Measurements from ENCODE around the gene MRTFA.

The MRTFA gene

DNA sequence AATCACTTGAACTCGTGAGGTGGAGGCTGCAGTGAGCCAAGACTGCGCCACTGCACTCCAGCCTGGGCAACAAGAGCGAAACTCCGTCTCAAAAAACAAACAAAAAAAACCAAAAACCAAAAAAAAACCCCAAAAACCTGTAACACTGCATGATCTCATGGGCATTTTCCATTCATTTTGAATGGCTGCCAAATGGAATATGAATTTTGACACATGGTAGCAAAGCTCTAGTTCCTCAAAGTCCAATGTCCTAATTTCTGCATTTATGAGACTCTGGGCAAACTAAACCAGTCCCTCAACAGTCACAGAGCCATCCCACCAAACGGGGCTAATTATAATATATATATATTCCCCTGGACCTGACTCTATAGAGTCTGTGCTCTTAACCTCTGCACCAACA lies 204.4 kb downstream of the MRTFA start:
- DNase-seq: no peak
- Histone ChIP-seq H3K27ac (no peak overlapping the region), H3K27me3 (replicated peaks) (no peaks in the 10 kb centered on the region), H3K36me3 (replicated peaks) (peaks cover 33% of the 10 kb centered on the region), H3K4me3 (ENCODE audit: low read depth, low read length) (no peak overlapping the region)
- TF ChIP-seq, protein P1, sequence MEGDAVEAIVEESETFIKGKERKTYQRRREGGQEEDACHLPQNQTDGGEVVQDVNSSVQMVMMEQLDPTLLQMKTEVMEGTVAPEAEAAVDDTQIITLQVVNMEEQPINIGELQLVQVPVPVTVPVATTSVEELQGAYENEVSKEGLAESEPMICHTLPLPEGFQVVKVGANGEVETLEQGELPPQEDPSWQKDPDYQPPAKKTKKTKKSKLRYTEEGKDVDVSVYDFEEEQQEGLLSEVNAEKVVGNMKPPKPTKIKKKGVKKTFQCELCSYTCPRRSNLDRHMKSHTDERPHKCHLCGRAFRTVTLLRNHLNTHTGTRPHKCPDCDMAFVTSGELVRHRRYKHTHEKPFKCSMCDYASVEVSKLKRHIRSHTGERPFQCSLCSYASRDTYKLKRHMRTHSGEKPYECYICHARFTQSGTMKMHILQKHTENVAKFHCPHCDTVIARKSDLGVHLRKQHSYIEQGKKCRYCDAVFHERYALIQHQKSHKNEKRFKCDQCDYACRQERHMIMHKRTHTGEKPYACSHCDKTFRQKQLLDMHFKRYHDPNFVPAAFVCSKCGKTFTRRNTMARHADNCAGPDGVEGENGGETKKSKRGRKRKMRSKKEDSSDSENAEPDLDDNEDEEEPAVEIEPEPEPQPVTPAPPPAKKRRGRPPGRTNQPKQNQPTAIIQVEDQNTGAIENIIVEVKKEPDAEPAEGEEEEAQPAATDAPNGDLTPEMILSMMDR (IDR thresholded peaks at IDR 0.05; ENCODE audit: low read depth, low read length, missing control alignments): no peak
- in situ Hi-C loops (cut with HindIII; ENCODE audit: low pct_ligation_motif_present, low sequenced_read_pairs): no loop called here

DNA sequence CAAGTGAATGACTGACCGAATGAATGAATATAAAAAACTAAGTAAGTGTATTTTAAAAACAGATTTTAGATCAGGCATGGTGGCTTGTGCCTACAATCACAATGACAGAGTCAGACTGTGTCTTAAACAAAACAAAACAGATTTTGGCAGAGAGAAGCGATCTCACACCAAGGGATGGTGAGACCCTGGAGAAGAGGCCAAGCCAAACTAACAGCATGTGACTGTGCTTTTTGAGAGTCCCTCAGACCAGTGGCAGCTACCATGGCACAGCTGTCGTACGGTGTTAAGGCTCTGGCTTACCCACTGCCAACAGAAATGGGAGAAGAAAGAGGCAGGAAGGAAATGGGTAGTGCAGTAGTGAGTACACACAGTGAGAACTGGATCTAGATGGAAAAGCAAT lies 205.5 kb downstream of the MRTFA start:
- Histone ChIP-seq H3K36me3 (replicated peaks) (peaks cover 45% of the 10 kb centered on the region), H3K27me3 (replicated peaks) (no peaks in the 10 kb centered on the region), H3K4me3 (ENCODE audit: low read depth, low read length) (no peak overlapping the region), H3K27ac (no peak overlapping the region)
- DNase-seq: no peak
- TF ChIP-seq, protein P1 (IDR thresholded peaks at IDR 0.05; ENCODE audit: low read depth, low read length, missing control alignments): no peak
- in situ Hi-C loops (cut with HindIII; ENCODE audit: low pct_ligation_motif_present, low sequenced_read_pairs): no loop called here

DNA sequence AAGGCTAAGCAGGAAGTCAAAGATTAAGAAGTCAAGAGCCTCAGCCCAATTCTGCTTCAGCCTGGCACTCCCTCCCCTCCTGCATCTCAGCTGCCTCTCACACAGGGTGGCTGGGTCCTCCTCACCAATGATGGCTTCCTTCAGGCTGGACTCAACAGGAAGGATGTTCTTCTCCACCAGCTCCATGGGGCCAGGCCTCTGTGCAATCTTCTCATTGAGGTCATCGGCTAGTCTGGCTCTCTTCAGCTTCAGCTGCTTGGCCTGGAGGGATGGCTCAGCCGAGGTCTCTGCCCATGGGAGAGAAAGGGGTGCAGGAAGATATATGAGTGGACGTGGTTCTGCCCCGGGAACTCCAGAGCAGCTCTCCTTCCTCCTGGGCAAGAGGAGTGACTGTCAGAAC lies 207.0 kb downstream of the MRTFA start:
- in situ Hi-C loops (cut with HindIII; ENCODE audit: low pct_ligation_motif_present, low sequenced_read_pairs): no loop called here
- no peak for DNase-seq

DNA sequence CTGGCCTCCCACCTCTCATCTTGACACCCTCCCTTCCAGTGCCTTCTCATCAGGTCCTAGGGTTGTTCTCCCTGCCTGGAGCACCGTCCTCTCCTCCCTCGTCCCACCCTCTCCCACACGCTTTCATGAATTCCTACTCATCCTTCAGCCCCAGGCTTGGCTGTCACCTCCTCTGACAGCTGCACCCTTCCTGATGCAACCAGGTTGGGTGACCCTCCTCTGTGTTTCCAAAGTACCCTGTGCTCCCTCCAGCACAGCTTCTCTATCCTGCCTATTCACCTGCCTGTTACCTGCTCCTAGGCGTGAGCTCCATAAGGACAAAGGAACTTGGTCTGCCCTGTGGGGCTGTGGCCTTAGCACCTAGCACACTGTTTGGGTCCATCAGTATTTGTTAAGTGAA lies 207.7 kb downstream of the MRTFA start:
- no peak for DNase-seq
- H3K27ac ChIP-seq: no peak overlapping the region
- TF ChIP-seq, protein P1 (IDR thresholded peaks at IDR 0.05; ENCODE audit: low read depth, low read length, missing control alignments): no peak
- H3K27me3 ChIP-seq (replicated peaks): no peaks in the 10 kb centered on the region
- in situ Hi-C loops (cut with HindIII; ENCODE audit: low pct_ligation_motif_present, low sequenced_read_pairs): no loop called here
- no peak overlapping the region for H3K4me3 ChIP-seq (ENCODE audit: low read depth, low read length)
- peaks cover 55% of the 10 kb centered on the region for H3K36me3 ChIP-seq (replicated peaks)

More for the DNA sequence above, 207.0 kb downstream of the MRTFA start:
- peaks cover 50% of the 10 kb centered on the region for H3K36me3 ChIP-seq (replicated peaks)
- no peak overlapping the region for H3K27ac ChIP-seq
- H3K27me3 ChIP-seq (replicated peaks): no peaks in the 10 kb centered on the region
- no peak overlapping the region for H3K4me3 ChIP-seq (ENCODE audit: low read depth, low read length)
- TF ChIP-seq, protein P1 (IDR thresholded peaks at IDR 0.05; ENCODE audit: low read depth, low read length, missing control alignments): no peak

DNA sequence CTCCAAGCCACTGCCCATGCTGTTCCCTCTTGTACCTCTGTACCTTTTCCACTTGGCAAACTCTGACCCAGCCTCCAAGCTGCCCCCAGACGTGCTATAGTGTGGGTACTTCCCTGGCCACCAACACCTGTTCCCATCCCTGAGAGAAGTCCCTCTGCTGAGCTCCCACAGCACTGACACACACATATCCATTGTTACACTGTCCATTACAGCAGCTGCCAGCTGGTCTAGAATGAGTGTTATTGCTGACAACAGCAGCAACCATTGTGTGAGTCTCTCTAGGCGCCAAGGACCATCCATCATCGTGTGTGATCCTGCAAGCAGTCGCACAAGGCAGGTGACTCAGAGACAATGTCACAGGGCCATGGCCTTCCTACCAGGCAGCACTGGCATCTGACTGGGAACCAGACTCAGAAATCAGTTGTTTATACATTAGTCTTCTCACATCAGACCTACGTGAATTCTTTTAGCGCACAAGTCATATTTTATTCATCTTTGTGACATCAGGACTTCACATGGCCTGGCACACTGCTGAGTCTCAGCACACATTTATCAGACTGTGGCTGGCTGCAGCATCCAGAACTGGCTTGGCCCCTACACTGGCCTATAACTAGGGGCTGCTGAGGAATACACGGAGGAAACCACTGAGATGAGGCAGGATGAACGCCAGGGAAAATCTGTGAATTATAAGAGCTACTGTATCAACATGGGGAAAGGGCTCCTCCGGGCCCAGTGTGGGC lies 209.8 kb downstream of the MRTFA start:
- in situ Hi-C loops (cut with HindIII; ENCODE audit: low pct_ligation_motif_present, low sequenced_read_pairs): no loop called here
- DNase-seq: no peak
- TF ChIP-seq, protein P1 (IDR thresholded peaks at IDR 0.05; ENCODE audit: low read depth, low read length, missing control alignments): no peak
- Histone ChIP-seq H3K4me3 (ENCODE audit: low read depth, low read length) (no peak overlapping the region), H3K36me3 (replicated peaks) (peaks cover 67% of the 10 kb centered on the region), H3K27ac (no peak overlapping the region), H3K27me3 (replicated peaks) (no peaks in the 10 kb centered on the region)

DNA sequence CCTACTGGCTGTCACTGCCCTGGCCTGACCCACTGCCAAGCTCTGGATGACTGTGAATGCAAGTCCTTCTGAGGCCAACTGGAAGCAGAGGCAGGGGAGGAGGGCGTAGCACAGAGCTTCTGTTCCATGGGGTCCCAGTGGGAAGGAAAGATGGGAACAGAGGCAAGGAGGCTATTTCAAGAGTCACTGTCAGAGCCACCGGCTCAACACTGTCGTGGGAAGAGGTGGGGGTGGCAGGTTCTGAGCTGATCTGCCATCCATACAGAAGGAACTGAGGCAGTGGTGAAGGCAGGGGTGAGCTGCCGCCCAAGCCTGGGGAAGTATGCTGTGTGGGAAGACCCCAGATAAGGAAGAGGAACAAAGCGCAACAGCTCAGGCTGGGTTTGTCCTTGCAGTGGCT lies 211.4 kb downstream of the MRTFA start:
- no peak for DNase-seq
- H3K27me3 ChIP-seq (replicated peaks): no peaks in the 10 kb centered on the region
- in situ Hi-C loops (cut with HindIII; ENCODE audit: low pct_ligation_motif_present, low sequenced_read_pairs): no loop called here
- H3K27ac ChIP-seq: no peak overlapping the region
- peaks cover 74% of the 10 kb centered on the region for H3K36me3 ChIP-seq (replicated peaks)
- TF ChIP-seq, protein P1 (IDR thresholded peaks at IDR 0.05; ENCODE audit: low read depth, low read length, missing control alignments): no peak
- H3K4me3 ChIP-seq (ENCODE audit: low read depth, low read length): no peak overlapping the region

Measured in brain microvascular endothelial cell (primary cell).